Ammon's horn (tissue), 1 donor: ENCODE measurements around the gene KIF22.
"Not testable (repeated sequence)": the region's sequence is repeated elsewhere in the genome, so short reads cannot be mapped to it uniquely, and the experiment has no call there.

Experiments
- DNase-seq: peaks from one replicate; pipeline ENCODE4 v3.0.0-alpha.2; 2016; ENCODE audit warnings: low spot score

Gene KIF22

DNA sequence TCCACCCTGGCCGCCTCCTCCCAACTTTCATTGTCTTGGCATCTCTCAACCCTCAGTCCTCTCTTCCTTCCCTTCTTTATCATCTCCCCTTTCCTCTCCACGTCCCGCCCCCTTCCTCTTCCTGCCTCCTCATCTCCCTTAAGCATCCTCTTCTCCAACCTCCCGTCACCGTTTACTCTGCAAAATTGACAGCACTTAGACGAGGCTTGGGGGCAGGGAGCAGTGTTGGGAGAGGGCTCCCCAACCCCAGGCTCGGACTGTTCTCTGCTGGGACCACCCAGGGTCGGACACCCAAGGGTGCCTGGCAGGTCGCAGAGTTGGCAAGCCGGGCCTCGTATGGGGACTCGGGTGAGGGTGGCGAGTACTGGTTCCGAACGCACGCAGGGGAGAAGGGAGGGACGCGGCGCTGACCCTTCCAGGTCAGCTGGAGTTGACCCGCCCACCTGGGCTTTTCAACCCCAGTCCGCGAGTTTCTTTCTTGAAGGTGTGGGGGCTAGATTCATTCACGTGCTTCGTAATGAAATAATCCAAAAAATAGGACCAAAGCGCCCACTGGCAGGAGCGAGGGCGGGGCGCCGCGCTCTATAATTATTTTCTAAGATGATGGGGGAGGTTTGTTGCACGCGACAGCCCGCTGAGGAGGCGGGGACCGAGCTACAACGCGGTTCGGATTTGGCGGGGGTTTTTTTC lies 24.6 kb downstream of the KIF22 start:
- no peak for DNase-seq

DNA sequence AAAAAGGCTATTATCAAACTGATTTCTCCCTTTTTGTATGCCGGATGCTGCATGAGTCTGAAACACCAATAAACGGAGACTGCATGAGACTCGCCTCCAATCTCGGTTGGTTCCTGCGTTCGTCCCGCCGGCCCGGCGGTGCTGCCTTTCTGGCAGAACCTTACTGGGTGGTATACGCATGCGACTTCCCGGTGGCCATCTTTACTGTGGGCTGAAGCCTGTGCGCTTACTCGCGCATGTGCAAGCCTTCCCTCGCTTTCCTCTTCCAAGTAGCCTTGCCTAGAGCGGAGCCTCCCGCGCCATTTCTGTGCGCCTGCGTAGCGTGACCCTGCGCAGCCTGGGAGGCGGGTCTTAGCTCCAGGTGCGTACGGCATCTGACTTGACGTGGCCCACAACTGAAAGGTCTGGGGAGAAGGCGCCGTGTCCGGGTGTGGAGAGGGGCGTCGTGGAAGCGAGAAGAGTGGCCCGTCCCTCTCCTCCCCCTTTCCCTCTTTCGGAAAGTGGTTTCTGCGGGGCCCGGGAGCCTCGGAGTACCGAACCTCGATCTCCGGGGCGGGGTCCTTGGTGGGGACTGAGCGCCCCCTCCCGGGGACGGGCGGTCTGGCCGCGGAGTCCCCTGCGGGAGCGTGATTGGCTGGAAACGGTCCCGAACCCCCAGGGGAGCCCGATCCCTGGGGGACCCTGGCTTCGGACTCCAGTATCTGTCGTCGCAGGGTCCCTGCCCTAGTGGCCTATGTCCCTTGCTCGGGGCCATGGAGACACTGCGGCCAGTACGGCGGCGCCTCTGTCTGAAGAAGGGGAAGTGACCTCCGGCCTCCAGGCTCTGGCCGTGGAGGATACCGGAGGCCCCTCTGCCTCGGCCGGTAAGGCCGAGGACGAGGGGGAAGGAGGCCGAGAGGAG lies 25.5 kb downstream of the KIF22 start, which contains the start of gene PAGR1:
PAGR1 (plus strand) TSS at position 360 of the 901 bp plus-strand sequence; CDS start at position 734, 374 bp downstream.
- DNase-seq = peak; percentile 99

DNA sequence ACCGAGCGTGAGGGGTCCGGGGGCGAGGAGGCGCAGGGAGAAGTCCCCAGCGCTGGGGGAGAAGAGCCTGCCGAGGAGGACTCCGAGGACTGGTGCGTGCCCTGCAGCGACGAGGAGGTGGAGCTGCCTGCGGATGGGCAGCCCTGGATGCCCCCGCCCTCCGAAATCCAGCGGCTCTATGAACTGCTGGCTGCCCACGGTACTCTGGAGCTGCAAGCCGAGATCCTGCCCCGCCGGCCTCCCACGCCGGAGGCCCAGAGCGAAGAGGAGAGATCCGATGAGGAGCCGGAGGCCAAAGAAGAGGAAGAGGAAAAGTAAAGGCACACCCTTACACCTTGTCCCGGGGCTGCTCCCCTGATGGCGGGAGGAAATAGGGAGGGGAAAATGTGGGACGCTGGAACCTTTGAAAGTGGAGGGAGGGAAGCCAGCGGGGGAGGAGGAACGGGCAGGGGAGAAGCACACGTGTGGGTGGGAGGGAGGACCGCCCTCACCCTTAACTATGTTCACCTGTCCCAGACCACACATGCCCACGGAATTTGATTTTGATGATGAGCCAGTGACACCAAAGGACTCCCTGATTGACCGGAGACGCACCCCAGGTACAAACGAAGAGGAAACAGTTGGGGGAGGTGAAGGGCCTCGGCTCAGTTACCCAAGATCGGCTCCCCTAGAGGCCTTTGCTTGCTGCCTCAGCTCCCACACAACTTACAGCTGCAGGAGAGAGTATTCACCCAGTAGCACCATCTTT lies 26.3 kb downstream of the KIF22 start:
- DNase-seq = no peak

DNA sequence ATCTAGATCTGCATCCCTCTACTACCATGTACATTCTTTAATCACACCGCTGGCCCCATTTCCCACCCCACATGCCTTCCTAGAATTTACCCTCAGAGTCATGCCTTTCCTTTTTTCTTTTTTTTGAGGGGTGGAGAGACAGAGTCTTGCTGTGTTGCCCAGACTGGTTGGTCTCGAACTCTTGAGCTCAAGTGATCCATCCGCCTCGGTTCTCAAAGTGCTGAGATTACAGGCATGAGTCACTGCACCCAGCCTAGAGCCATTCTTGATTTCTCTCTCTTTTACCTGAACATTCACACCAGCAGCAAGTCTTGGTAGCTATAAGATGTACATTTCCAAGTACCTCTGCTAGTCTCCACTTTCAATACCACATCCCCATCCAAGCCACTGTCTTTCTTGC lies 27.5 kb downstream of the KIF22 start:
- DNase-seq = no peak

- DNase-seq = no peak
Observed at GRCh38 chr16:29819506-29819905, 29.0 kb downstream of the KIF22 start.

GRCh38 chr16:29820271-29820701 lies 29.7 kb downstream of the KIF22 start, which contains the start of gene MVP:
MVP (plus strand) TSS chr16:29820462; CDS start chr16:29830550, 10,088 bp downstream.
- peak; percentile 61 for DNase-seq

GRCh38 chr16:29820730-29821642 lies 30.4 kb downstream of the KIF22 start:
- DNase-seq = no peak

- no peak for DNase-seq
Observed at GRCh38 chr16:29821643-29822115, 31.1 kb downstream of the KIF22 start.

DNA sequence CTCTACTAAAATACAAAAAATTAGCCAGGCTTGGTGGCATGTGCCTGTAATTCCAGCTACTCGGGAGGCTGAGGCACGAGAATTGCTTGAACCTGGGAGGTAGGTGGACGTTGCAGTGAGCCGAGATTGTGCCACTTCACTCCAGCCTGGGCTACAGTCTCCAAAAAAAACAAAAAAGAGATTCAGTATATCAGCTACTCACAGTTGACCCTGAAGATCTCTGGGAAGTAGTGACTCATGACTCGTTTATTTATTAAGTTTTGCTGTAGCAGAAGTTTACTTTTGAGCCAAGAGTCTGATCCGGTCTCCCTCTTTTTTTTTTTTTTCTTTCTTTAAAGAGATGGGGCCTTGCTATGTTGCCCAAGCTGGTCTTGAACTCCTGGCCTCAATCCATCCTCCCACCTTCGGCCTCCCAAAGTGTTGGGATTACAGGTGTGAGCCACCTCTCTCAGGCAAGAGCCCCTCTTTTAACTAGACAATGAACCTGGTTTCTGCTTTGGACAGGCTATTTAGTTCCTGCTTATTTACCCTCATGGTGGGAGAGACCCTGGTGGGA lies 34.1 kb downstream of the KIF22 start:
- no peak for DNase-seq

DNA sequence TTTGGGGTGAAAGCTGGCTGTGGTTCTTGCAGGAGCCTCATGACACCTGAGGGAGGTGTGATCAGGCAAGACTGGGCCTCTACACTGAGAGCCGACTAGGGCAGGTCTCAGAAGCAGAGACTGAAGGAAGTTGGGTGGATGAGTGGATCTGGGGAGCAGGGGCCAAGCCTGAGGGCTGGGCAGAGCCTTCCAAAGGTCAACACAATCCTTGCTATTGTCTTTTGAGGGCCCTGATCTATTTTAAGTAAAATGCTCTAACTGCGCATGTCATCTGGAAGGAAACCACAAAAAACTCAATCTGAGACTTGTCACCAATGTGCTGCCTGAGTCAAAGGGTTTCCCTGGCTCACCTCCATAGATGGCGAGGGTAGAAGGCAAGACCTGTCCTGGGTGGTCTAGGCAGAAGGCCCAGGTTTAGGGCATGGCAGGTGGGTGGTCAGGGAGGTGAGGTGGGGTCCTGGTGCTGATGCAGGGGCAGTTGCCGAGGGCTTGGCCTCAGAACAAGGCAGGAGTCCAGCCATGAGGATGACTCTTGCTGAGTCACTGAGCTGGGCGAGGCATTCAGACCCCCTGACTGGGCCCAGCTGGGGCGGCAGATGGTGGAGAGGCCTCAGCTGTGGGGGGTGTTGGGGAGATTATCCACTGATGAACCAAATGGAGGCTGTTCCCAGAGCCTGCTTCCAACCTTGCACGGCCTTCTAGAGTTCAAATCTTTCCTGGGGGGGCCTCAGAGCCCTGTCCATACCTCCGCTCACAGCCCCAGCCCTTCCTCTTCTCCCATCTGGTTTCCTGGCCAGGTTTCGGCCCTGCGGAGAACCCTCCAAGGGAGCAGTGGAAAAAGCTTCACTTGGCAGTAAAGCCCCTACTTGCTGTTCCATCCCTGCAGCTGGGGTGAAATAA lies 34.8 kb downstream of the KIF22 start:
- no peak for DNase-seq

GRCh38 chr16:29826342-29826695 lies 35.8 kb downstream of the KIF22 start:
- no peak for DNase-seq

DNA sequence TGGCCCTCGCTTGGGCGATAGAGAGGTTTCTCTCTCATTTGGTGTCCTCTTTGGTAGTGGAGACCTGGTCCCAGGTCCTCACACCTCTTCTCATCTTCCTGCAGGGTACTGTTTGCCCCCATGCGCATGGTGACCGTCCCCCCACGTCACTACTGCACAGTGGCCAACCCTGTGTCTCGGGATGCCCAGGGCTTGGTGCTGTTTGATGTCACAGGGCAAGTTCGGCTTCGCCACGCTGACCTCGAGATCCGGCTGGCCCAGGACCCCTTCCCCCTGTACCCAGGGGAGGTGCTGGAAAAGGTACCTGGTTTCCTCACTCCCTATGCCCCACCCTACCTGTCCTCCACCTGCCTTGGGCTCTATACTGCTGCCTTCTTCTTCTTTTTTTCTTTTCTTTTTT lies 40.2 kb downstream of the KIF22 start:
- DNase-seq = no peak

- DNase-seq = no peak
Observed at GRCh38 chr16:29831490-29831889, 40.9 kb downstream of the KIF22 start.

- DNase-seq = not testable (repeated sequence)
Observed at GRCh38 chr16:29833219-29833618, 42.7 kb downstream of the KIF22 start.

DNA sequence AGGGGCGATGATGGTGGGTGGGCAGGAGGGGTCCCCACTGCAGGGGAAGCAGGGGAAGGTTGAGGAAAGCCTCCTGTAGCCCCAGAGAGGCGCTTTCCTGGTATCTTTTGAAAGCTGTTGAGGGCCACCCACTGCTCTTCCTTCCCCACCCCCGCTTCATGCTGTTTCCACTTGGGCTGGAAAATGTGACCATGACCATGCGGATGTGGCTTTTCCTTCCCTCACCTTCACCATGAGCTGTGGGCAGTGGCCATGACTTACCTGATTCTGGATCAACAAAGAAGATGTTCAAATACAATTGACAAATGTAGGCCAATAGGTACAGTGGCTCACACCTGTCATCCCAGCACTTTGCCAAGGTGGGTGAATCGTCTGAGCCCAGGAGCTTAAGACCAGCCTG lies 43.5 kb downstream of the KIF22 start:
- no peak for DNase-seq

GRCh38 chr16:29835926-29836325 lies 45.4 kb downstream of the KIF22 start:
- DNase-seq = no peak

DNA sequence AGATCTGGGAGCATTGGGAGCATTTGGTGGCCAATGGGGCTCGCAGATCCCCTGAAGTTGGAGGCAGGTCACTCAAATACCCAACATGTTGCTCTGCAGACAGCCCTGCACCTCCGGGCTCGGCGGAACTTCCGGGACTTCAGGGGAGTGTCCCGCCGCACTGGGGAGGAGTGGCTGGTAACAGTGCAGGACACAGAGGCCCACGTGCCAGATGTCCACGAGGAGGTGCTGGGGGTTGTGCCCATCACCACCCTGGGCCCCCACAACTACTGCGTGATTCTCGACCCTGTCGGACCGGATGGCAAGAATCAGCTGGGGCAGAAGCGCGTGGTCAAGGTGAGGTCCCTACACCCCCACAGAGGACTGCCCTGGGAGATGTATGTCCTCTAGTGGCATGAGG lies 46.1 kb downstream of the KIF22 start:
- no peak for DNase-seq

DNA sequence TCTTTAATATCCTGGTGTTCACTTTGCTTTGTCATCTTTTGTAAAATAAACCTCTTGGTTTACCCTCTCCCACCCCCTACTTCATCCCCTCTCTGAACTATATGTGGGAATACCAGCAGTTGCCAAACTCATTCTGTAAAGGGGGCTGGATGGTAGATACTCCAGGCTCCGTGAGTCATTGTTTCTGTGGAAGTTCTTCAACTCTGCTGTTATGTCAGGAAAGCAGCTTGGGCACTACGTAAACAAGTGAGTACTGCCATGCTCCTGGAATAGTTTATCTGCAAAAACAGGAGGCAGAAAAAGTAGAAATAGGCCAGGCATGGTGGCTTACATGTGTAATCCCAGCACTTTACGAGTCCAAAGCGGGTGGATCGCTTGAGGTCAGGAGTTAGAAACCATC lies 47.3 kb downstream of the KIF22 start:
- DNase-seq = peak; percentile 54

GRCh38 chr16:29839822-29840221 lies 49.3 kb downstream of the KIF22 start:
- DNase-seq = no peak

DNA sequence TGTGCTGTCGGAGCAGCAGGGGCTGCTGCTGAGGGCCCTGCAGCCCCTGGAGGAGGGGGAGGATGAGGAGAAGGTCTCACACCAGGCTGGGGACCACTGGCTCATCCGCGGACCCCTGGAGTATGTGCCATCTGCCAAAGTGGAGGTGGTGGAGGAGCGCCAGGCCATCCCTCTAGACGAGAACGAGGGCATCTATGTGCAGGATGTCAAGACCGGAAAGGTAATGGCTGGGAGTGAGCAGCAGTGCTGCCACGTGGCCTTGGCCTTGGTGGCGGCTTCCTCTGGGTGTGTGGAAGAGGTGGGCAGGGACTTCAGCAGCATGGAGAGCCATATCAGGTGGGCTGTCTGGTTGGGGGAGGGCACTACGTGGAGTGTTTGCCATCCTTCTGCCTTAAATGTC lies 49.7 kb downstream of the KIF22 start:
- no peak for DNase-seq
